ENCODE results near the gene PPP2R5C.

DNA sequence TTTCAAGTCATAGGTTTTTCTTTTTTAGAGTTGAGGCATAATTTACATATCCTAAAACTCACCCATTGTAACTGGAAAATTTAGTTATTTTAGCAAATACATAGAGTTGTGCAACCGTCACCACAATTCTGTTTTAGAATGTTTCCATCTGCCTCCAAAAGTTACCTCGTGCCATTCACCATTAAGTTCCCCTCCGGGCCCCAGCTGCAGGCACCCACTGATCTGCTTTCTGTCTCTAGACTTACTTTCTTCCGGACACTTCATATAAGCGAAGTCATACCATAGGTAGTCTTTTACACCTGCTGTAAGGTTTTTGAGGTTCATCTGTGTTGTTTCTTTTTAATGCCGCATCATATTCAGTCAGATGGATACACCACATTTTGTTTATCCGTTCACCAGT lies 28.7 kb downstream of the PPP2R5C start:
- no peak for TF ChIP-seq POLR2AphosphoS5 (IDR thresholded peaks at IDR 0.05; ENCODE audit: low read depth, low read length)
- no peak for TF ChIP-seq TAF1 (IDR thresholded peaks at IDR 0.05; ENCODE audit: low read depth, low read length)
- no peak for TF ChIP-seq POLR2A (IDR thresholded peaks at IDR 0.05; ENCODE audit: low read depth, low read length)
- no peak for TF ChIP-seq POU2F2 (IDR thresholded peaks at IDR 0.05; ENCODE audit: low read depth, low read length)
- TF ChIP-seq SPI1 (IDR thresholded peaks at IDR 0.05; ENCODE audit: low read depth, low read length): no peak
